SK-N-MC (cell line): Measurements from ENCODE around the gene BMPR1B.

Experiments used
- EZH2 ChIP-seq: fragments of 200-600 bp; sonication (generic); IDR thresholded peaks from one replicate; pipeline ENCODE4 v1.6.1; 2017; ENCODE audit warnings: antibody characterized with exemption
- FOXP2 ChIP-seq: optimal IDR thresholded peaks from 2 replicates; pipeline ENCODE3; 2011; ENCODE audit warnings: mild to moderate bottlenecking, moderate library complexity; ENCODE audit not compliant: insufficient read depth; ENCODE audit errors: extremely low read length, control extremely low read depth

DNA sequence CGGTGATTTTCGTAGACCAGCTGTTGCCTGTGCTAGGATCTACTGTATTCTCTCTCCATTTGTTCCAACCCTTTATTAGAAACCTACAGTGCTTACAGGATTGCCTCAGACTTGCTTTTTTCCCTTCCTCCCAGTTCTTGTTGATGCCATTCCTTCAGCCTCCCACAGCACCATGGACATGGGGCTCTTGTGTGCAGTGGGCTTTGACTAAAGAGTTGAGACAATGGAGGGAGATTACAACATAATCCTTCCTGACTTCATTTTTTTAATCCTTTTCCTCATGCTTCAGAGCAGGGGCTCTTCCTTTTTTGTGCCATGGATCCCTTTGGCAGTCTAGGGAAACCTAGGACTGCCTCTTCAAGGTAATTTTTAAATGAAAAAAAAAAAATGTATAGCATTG lies 92.1 kb downstream of the BMPR1B start:
- no peak for TF ChIP-seq EZH2
- no peak for TF ChIP-seq FOXP2
